OCI-LY7 (cell line): Measurements from ENCODE around the gene KCNC1. TPM values are rescaled to one million over a fixed set of nuclear protein-coding genes. Genes with fewer than 3 reads are reported as not detected.

Experiments
- BruUV-seq: library from RNA; stranded (reverse); fragments of 400-500 nt; replicated peaks from 2 replicates; lab custom pipeline; 2021; lab: Mats Ljungman, UMichigan
- CTCF ChIA-PET: fragments of 300-600 bp; sonication (Branson Sonifier 250); formaldehyde crosslinking; loops from one replicate; lab custom pipeline; 2022; ENCODE audit warnings: antibody characterized with exemption; ENCODE audit not compliant: unreplicated experiment; lab: Charles Lee
- POLR2A ChIA-PET: fragments of 300-600 bp; sonication (Branson Sonifier 250); formaldehyde crosslinking; loops from one replicate; lab custom pipeline; 2022; ENCODE audit warnings: antibody characterized with exemption; lab: Charles Lee
- DNase-seq: peaks from one replicate; pipeline ENCODE4 v3.0.0-alpha.2; 2015; ENCODE audit warnings: low spot score
- H2AFZ ChIP-seq: fragments of 200-600 bp; sonication (generic), shearing (Covaris generic); 2 replicates; pipeline ENCODE4 v1.6.1; 2014; ENCODE audit warnings: mild to moderate bottlenecking, antibody characterized with exemption, low read length, moderate library complexity
- H3K27ac ChIP-seq: fragments of 200-600 bp; sonication (generic); 2 replicates; pipeline ENCODE4 v1.5.1; 2014; ENCODE audit warnings: mixed run types, low read depth, mild to moderate bottlenecking, moderate library complexity, low read length, inconsistent platforms; ENCODE audit not compliant: poor library complexity, severe bottlenecking
- H3K36me3 ChIP-seq: fragments of 200-600 bp; sonication (generic); 2 replicates; pipeline ENCODE4 v1.6.1; 2014; ENCODE audit warnings: mild to moderate bottlenecking, antibody characterized with exemption, low read length, moderate library complexity, mixed read lengths; ENCODE audit not compliant: insufficient read depth
- H3K4me1 ChIP-seq: fragments of 200-600 bp; sonication (generic); 2 replicates; pipeline ENCODE4 v1.5.1; 2014; ENCODE audit warnings: mild to moderate bottlenecking, low read length; ENCODE audit not compliant: insufficient read depth, poor library complexity, severe bottlenecking
- H3K4me2 ChIP-seq: fragments of 200-600 bp; sonication (generic); 2 replicates; pipeline ENCODE4 v1.6.1; 2014; ENCODE audit warnings: mild to moderate bottlenecking, low read length
- H3K4me3 ChIP-seq: fragments of 200-600 bp; sonication (generic); 2 replicates; pipeline ENCODE4 v1.5.1; 2014; ENCODE audit warnings: mild to moderate bottlenecking, low read depth, low read length; ENCODE audit not compliant: poor library complexity, severe bottlenecking
- H3K79me2 ChIP-seq: fragments of 200-600 bp; sonication (generic); 2 replicates; pipeline ENCODE4 v1.6.1; 2016; ENCODE audit warnings: low read depth, mild to moderate bottlenecking, low read length, moderate library complexity, mixed read lengths; ENCODE audit not compliant: insufficient read depth
- H3K9me2 ChIP-seq: fragments of 200-600 bp; sonication (generic); 2 replicates; pipeline ENCODE4 v1.6.1; 2016; ENCODE audit warnings: mild to moderate bottlenecking, low read length, mixed read lengths; ENCODE audit not compliant: insufficient read depth
- H3K9me3 ChIP-seq: fragments of 200-600 bp; sonication (generic); 2 replicates; pipeline ENCODE4 v1.6.1; 2014; ENCODE audit warnings: mild to moderate bottlenecking, mixed run types, low read length, mixed read lengths
- H4K20me1 ChIP-seq: fragments of 200-600 bp; sonication (generic); 2 replicates; pipeline ENCODE4 v1.6.1; 2014; ENCODE audit warnings: mild to moderate bottlenecking, antibody characterized with exemption, low read length, moderate library complexity, mixed read lengths; ENCODE audit not compliant: insufficient read depth
- CTCF ChIP-seq: fragments of 200-600 bp; sonication (generic); conservative IDR thresholded peaks from 2 replicates; pipeline ENCODE4 v1.5.1; 2014; ENCODE audit warnings: mild to moderate bottlenecking, antibody characterized with exemption, low read length, moderate library complexity, mixed read lengths
- EZH2phosphoT487 ChIP-seq: fragments of 200-600 bp; sonication (generic); IDR thresholded peaks from 2 replicates; pipeline ENCODE4 v1.6.1; 2018; ENCODE audit warnings: low read depth, borderline replicate concordance, mild to moderate bottlenecking, mixed run types, antibody characterized with exemption, low read length, moderate library complexity, mixed read lengths
- intact Hi-C: fragments of 100-400 bp; cut with micrococcal nuclease; formaldehyde crosslinking; loops from one replicate; pipeline ENCODE4 v1.10.0; 2022; ENCODE audit not compliant: unreplicated experiment
- total RNA-seq, 2 experiments: library from RNA; depleted of rRNA in 1 of 2; stranded (reverse); fragments of >200 nt in 1 of 2; shearing (Covaris generic) in 1 of 2; gene quantifications; 2 replicates each; pipeline ENCODE4 v1.2.3, GENCODE V29; 2014 to 2022

The KCNC1 gene
- total RNA-seq, 2 experiments from 2014 or later, result not detected

- BruUV-seq, result no TSS peak
- CTCF ChIA-PET, result no interaction called here
- Histone ChIP-seq H3K4me1 (no peaks in the 10 kb centered on the region), H3K4me3 (no peak overlapping the region), H2AFZ (no peak overlapping the region), H3K79me2 (no peaks in the 10 kb centered on the region), H3K27ac (no peak overlapping the region), H3K36me3 (no peaks in the 10 kb centered on the region), H3K9me2 (no peaks in the 10 kb centered on the region), H4K20me1 (no peaks in the 10 kb centered on the region), H3K9me3 (no peaks in the 10 kb centered on the region), H3K4me2 (no peak overlapping the region)
- intact Hi-C loops, result no loop called here
- POLR2A ChIA-PET, result no interaction called here
- TF ChIP-seq CTCF (no peak), EZH2phosphoT487 (no peak)
- no peak for DNase-seq
These were observed 46.5 kb upstream of the KCNC1 start for GRCh38 chr11:17687946-17688670.

GRCh38 chr11:17691550-17691949 is 43.0 kb upstream of the KCNC1 start:
- no peak overlapping the region for H3K4me2 ChIP-seq
- POLR2A ChIA-PET, result no interaction called here
- intact Hi-C loops, result no loop called here
- no TSS peak for BruUV-seq
- H3K36me3 ChIP-seq, result no peaks in the 10 kb centered on the region
- DNase-seq, result no peak
- CTCF ChIA-PET, result no interaction called here
- TF ChIP-seq EZH2phosphoT487, result no peak
- no peak for TF ChIP-seq CTCF
- no peaks in the 10 kb centered on the region for H3K4me1 ChIP-seq
- H3K9me2 ChIP-seq, result no peaks in the 10 kb centered on the region
- H3K27ac ChIP-seq, result no peak overlapping the region
- no peaks in the 10 kb centered on the region for H3K9me3 ChIP-seq
- no peaks in the 10 kb centered on the region for H3K79me2 ChIP-seq
- no peaks in the 10 kb centered on the region for H4K20me1 ChIP-seq
- no peak overlapping the region for H3K4me3 ChIP-seq
- no peak overlapping the region for H2AFZ ChIP-seq

- POLR2A ChIA-PET, result no interaction called here
- H4K20me1 ChIP-seq, result no peaks in the 10 kb centered on the region
- no peaks in the 10 kb centered on the region for H3K79me2 ChIP-seq
- H2AFZ ChIP-seq, result no peak overlapping the region
- no peak overlapping the region for H3K4me2 ChIP-seq
- H3K9me3 ChIP-seq, result no peaks in the 10 kb centered on the region
- CTCF ChIA-PET, result no interaction called here
- TF ChIP-seq EZH2phosphoT487 (no peak), CTCF (no peak)
- H3K27ac ChIP-seq, result no peak overlapping the region
- H3K9me2 ChIP-seq, result no peaks in the 10 kb centered on the region
- intact Hi-C loops, result no loop called here
- no peaks in the 10 kb centered on the region for H3K4me1 ChIP-seq
- DNase-seq, result no peak
- no TSS peak for BruUV-seq
- no peak overlapping the region for H3K4me3 ChIP-seq
- no peaks in the 10 kb centered on the region for H3K36me3 ChIP-seq
These were observed 42.6 kb upstream of the KCNC1 start for GRCh38 chr11:17691976-17692375.
